GM19467 (cell line): ENCODE measurements around the gene OXCT1.
A peak's percentile ranks its signal among the peaks of the same experiment; 100 is the strongest.
"Not testable (repeated sequence)": the region's sequence is repeated elsewhere in the genome, so short reads cannot be mapped to it uniquely, and the experiment has no call there.

Source experiments
- ATAC-seq: cut with Tn5 transposase; IDR thresholded peaks from one replicate; pipeline ENCODE4 v1.9.1; 2021; ENCODE audit warnings: mild to moderate bottlenecking, moderate library complexity; ENCODE audit not compliant: unreplicated experiment

Gene OXCT1

DNA sequence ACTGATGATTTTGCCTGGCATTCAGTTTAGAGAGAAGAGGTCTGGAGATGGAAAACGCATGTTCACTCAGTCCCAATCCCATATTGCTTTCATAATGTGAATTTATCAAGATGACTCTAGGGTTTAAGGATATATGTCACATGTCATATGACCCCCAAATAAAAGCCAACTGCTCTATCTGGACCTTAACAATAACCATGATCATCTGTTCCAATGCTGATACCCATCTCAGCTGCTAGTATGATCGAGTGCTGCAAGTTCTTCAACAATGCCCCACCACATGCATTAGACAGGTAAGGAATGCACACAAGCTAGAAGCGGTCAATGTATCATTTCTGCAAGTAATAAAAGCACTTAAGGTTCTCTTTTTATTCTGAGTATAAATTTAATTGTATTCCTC, 91.8 kb downstream of the OXCT1 start:
- ATAC-seq, result no peak

DNA sequence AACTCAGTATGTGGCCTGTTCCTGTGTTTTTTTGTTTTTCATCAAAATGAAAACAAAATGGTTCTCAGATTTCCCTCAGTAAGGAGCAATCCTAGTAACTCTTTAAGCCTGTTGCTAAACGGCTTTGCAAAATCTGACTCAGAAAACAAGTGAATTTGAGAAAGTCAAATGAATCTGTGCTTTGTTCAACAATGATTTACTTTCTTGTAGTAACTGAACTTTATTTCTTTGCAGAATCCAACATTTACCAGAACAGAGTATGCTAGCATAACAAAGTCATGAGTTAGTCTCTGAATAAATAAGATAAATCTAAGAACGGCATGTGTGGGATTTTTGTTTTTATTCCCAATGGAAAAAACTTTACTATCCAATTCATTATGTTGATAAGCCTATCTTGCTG, 93.8 kb downstream of the OXCT1 start:
- no peak for ATAC-seq

DNA sequence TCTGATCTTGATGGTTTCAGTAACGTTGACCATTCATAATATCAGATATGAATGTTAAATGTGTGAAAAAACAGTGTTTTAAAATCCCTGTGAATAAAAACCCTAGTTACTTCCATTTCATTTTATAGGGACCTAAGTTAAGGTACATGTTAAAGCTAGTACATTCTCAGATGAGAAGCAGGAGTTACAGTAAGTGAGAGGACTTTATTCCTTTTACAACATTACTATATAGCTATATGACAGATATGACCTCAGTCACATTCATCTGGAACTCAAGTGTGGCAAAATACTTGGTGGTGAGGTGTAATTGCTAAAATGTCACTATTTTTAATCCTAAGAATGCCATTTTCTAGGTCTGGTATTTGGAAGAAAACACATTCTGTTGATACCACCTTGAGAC, 96.4 kb downstream of the OXCT1 start:
- no peak for ATAC-seq

DNA sequence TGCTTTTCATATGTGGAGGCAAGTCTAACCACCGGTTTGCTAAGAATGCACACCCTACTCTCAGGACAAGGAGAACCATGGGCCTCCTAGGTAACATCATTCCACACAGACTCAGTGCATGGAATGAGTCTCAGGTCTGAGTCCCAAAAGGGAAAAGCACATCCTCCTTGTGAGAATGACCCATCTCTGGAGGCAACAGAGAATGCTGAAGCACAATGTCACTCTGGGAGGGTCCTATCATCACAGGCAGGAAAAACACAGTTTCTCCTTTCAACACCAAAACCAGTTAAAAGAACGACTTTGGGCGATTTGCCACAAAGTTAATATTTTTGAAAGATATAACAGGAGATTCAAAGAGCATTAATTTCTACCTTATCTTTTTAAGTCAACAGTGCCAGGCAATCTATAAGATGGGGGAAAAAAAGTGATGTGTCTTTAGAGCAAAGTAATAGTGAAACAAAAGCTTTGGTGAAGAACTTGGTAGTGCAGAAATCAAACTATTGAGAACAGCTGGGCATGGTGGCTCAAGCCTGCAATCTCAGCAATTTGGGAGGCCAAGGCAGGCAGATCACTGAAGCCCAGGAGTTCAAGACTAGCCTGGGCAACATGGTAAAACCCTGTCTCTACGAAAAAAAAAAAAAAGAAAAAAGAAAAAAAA, 97.3 kb downstream of the OXCT1 start:
- no peak for ATAC-seq

DNA sequence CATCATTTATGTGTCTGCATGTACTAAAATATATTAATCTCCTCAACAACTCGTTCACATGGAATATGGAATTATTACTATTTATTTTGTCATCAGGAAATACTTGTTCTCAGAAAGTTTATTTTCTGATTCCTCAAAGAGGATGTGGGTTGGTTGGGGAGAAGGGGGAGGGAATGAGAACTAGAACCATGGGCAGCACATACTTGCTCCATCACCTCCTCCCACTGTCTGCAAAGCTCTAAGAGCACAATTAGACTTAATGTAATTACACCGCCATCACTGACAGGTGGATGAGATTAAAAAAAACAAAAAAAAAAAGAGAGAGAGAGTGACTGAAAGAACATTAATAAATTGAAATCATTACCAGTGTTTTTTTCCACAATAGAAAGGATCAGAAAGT, 98.2 kb downstream of the OXCT1 start:
- no peak for ATAC-seq

GRCh38 chr5:41770799-41771198, 99.4 kb downstream of the OXCT1 start:
- peak; percentile 85 for ATAC-seq

GRCh38 chr5:41768692-41769091, 101.5 kb downstream of the OXCT1 start:
- no peak for ATAC-seq

- ATAC-seq, result no peak
Observed at GRCh38 chr5:41764650-41765049, 105.6 kb downstream of the OXCT1 start.

GRCh38 chr5:41763574-41763973, 106.7 kb downstream of the OXCT1 start:
- no peak for ATAC-seq

- no peak for ATAC-seq
Observed at GRCh38 chr5:41763081-41763480, 107.1 kb downstream of the OXCT1 start.

- no peak for ATAC-seq
Observed at GRCh38 chr5:41762426-41762825, 107.8 kb downstream of the OXCT1 start.

- ATAC-seq, result no peak
Observed at GRCh38 chr5:41761663-41762062, 108.6 kb downstream of the OXCT1 start.

DNA sequence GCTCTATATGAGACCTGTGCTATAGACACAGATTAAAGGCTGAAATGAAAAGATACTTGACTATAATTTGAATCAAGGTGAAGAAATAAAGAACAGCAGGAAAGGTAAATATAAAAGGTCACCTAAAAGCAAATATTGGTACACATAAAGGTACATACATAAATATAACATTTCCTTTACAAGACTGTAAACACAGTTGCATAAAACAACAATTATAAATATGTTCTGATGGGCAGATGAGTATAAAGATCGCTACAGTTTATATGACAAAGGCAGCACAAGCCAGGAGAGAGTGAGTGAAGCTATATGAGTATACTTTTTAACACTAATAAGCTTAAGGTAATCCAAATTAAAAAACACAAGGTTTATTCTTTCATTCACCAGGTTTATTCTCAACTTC, 114.5 kb downstream of the OXCT1 start:
- no peak for ATAC-seq

DNA sequence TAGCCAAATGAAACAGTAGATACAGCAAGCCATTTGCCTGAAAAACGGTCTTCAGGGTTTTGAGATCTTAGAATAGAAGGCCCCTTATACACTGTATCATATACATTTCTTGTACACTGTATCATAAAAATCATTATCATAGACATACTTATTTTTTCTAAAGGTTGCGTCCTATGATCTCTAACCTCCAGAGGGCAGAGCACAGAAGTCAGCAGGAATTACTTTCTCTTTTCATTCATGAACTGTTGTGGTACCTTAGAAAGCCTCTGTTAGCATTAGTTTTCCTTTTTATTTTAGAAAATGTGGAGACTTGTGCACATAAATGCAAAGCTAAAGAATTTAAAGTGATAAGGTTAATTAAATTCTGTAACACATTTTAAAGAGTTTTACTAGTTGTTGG, 115.4 kb downstream of the OXCT1 start:
- peak; percentile 68 for ATAC-seq

GRCh38 chr5:41751867-41752266, 118.4 kb downstream of the OXCT1 start:
- ATAC-seq, result no peak

GRCh38 chr5:41748631-41749030, 121.6 kb downstream of the OXCT1 start:
- peak; percentile 97 for ATAC-seq

GRCh38 chr5:41747708-41748107, 122.5 kb downstream of the OXCT1 start:
- ATAC-seq, result no peak

DNA sequence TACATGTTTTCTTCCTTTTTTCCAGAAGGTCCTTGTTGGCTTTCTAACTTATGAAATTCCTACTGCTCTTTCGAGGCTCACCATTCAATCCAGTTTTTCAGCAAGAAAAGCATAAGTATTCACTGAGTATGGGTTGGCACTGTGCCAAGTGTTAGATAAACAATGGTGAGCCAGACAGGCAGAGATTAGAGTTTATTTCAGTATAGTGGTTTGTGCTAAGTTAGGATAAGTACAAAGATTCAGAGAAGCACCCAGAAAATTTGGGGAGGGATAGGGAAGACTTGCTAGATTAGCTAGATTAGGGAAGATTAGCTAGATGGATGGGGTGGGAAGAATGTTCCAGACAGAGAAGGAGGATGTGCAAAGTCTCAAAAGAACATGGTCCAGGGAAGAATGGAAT, 122.9 kb downstream of the OXCT1 start:
- ATAC-seq, result no peak

- ATAC-seq, result not testable (repeated sequence)
Observed at GRCh38 chr5:41742608-41743007, 127.6 kb downstream of the OXCT1 start.

DNA sequence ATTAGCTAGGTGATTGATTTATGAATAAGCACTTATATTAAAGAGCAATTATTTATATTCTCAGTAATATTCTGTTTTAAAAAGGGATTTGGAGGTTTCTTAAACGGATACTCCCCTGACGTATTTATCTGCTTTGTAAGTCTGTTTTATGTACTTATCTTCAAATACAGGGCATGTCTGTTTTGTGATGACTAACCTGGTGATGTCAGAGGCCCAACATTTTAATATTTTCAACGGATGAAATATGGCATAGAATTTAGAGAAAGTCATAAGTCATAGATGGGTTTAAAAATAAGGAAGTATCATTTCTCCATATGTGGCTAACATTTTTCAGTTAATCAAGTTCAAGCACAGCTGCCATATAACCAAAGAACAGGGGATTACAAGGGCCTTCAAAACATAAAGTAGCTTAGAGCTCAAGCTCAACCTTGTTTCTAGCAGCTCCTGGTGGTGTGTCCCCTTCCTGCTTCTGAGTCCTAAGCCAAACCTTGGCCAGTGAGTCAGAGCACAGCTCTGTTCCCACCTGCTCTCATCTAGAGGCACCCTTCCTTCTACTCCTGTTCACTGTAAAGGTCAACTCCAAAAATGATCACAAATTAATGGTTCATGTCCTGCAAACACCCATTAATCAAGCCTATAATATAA, 131.4 kb downstream of the OXCT1 start:
- no peak for ATAC-seq

DNA sequence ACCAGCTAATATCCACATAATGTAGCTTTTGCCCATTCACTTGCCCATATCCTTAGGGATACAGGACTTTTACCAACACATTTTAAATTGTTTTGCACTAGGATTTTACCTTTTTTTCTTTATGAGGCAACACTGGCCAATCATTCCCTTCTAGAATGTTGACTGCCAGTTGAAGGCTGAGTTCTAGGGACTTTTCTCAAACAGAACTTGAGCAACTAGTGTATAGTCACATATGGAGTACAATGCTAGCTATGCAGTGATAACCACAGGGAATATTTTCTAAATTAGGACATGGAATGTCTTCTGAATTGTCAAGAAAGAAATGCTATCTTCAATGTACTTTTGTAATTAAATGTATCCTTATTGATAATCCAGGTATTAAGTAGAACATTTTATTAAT, 133.6 kb downstream of the OXCT1 start:
- no peak for ATAC-seq

DNA sequence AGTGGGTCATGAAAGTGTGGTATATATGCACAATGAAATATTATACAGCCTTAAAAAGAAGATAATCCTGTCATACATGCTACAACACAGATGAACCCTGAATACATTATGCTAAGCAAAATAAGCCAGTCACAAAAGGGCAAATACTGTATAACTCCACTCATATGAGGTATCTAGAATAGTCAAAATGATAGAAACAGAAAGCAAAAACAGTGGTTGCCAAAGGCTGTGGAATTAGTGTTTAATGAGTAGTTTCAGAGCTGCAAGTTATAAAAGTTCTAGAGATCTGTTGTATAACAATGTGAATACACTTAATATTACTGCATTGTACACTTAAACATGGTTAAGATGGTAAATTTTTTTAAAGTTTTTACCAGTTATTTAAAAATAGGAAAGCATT, 135.0 kb downstream of the OXCT1 start:
- ATAC-seq, result no peak

DNA sequence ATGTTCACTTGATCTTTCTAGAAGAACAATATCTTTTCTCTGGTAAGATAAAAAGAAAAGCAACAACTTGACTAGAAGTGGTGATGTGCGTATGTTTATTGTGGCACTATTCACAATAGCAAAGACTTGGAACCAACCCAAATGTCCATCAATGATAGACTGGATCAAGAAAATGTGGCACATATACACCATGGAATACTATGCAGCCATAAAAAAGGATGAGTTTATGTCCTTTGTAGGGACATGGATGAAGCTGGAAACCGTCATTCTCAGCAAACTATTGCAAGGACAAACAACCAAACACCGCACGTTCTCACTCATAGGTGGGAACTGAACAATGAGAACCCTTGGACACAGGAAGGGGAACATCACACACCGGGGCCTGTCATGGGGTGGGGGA, 140.8 kb downstream of the OXCT1 start:
- ATAC-seq, result not testable (repeated sequence)
